Heart right ventricle (tissue), 16 donors: Measurements from ENCODE around the gene STX16. TPM values are rescaled to one million over a fixed set of nuclear protein-coding genes. Genes with fewer than 3 reads are reported as not detected.

Experiments
- ATAC-seq, 8 donors: fragments of 200-7000 bp; cut with Tn5 transposase; one replicate each; pipeline ENCODE4 v1.9.1; 2020; ENCODE audit warnings: mild to moderate bottlenecking in 8 of 8, moderate library complexity in 8 of 8, moderate number of reproducible peaks in 1 of 8
- DNase-seq, 2 donors: peaks; one replicate each; pipeline ENCODE4 v3.0.0-alpha.2; 2020
- H3K27ac ChIP-seq, 10 donors: fragments of 200-600 bp; sonication (generic) in 2 of 10; one replicate each; pipeline versions ENCODE4 v1.5.0 to v1.8.0; 2020 to 2022; ENCODE audit warnings: mild to moderate bottlenecking in 3 of 10
- H3K27me3 ChIP-seq, 7 donors: fragments of 200-600 bp; one replicate each; pipeline ENCODE4 v1.8.0; 2021 to 2022; ENCODE audit warnings: mild to moderate bottlenecking in 2 of 7
- H3K36me3 ChIP-seq, 9 donors: fragments of 200-600 bp; sonication (generic) in 1 of 9; one replicate each; pipeline versions ENCODE4 v1.5.0 to v1.8.0; 2020 to 2022; ENCODE audit warnings: mild to moderate bottlenecking in 2 of 9
- H3K4me1 ChIP-seq, 9 donors: fragments of 200-600 bp; sonication (generic) in 1 of 9; one replicate each; pipeline versions ENCODE4 v1.5.0 to v1.8.0; 2020 to 2022; ENCODE audit warnings: mild to moderate bottlenecking in 4 of 9
- H3K4me3 ChIP-seq, 10 donors: fragments of 200-600 bp; sonication (generic) in 2 of 10; one replicate each; pipeline versions ENCODE4 v1.5.0 to v1.8.0; 2020 to 2022; ENCODE audit warnings: mild to moderate bottlenecking in 7 of 10, moderate library complexity in 2 of 10
- H3K9me3 ChIP-seq, 11 donors: fragments of 200-600 bp in 10 of 11; sonication (generic) in 2 of 11; one replicate each; pipeline versions ENCODE4 v1.5.0 to v1.8.0; 2013 to 2022; ENCODE audit warnings: mild to moderate bottlenecking in 2 of 11, control low read depth in 1 of 11, moderate library complexity in 1 of 11
- CTCF ChIP-seq, 9 donors: fragments of 200-600 bp; sonication (generic) in 2 of 9; IDR thresholded peaks; one replicate each; pipeline versions ENCODE4 v1.5.0 to v1.8.0; 2021 to 2022; ENCODE audit warnings: antibody characterized with exemption in 9 of 9, mild to moderate bottlenecking in 5 of 9, moderate library complexity in 1 of 9
- WGBS, 2 donors: extraction: QIAGEN DNeasy Blood & Tissue Kit; methylation state at CpG; one replicate each; pipeline ENCODE4 v1.1.7; 2013; ENCODE audit warnings: inconsistent platforms in 1 of 2; 5-methylcytosine and 5-hydroxymethylcytosine counted together
- intact Hi-C, 10 donors: fragments of 100-400 bp; cut with DNase I; formaldehyde crosslinking; loops; one replicate each; pipeline versions ENCODE4 v1.11.1 to v1.14.2; 2022
- polyA plus RNA-seq, 2 donors: library from polyadenylated mRNA; stranded (reverse); fragments of 200-250 nt; gene quantifications; one replicate each; pipeline ENCODE4 v1.2.3, GENCODE V29; 2013
- total RNA-seq, 10 donors: library from RNA; stranded (reverse); fragmentation: NEBNext Ultra II Directional in 3 of 10; extraction: Animal tissue kit (Norgen Biotek cat#: 25700) in 3 of 10; gene quantifications; one replicate each; pipeline versions ENCODE4 v1.2.1 to v1.2.4, GENCODE V29; 2021 to 2023
- donor health status: Arrhythmogenic right ventricular cardiomyopathy.
- donor health status: ischemic (EF 13 %, LVEDD 7.1; RV severe dilation, severe dysfunction).
- donor health status: healthy with polysubstance abuse.
- donor health status: DM: no; HTN: yes; CAD: no.
- donor health status: DM: no; HTN: no; CAD: no.
- donor health status: ischemic (EF 25% LVEDD 6.9; RV normal size, moderate dysfunction).
- donor health status: ischemic (EF 25% LVEDD 5.7; RV mildly dilated, moderate dysfunction).
- donor health status: healthy.
- donor health status: DM: yes; HTN: yes; CAD: no.
- donor health status: Ischemic cardiomyopathy.
- donor health status: ischemic (EF 35%, LVEDD 5.7; RV mildly dilated, moderate dysfunction).
- donor health status: nonischemic (EF 11% LVEDD 7.7; RV severe dilation, severe dysfunction).
- donor health status: DM: yes; HTN: yes; CAD: no.
- donor health status: PGD.
- donor health status: ischemic (EF 29% LVEDD 5.4; RV normal size, mild dysfunction).
- donor health status: nonischemic (EF 23%, LVEDD 6.1; RV moderate dilation, normal function).

The STX16 gene
- total and polyA plus RNA-seq, 12 donors = 17.1 to 57.6 (median 27.0) TPM

DNA sequence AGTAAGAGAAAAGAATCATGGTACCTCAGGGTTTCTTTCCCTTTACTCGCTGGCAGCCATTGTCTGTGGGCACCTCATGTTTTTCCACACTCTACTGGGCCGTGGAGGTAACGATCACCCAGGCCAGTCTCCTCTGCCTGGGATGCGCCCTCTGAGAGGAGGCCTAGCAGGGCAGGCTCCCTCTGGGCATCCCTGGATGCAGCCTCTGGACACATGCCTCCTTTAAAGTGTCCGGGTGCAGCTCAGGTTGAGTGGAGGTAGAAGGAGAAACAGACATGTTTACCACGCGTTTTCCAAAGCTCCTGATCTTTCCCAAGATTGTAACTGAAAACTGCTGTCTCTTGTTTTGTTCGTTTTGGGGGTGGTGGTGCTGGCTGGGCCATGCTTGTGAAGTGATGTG lies 27.7 kb downstream of the STX16 start:
- WGBS, 2 donors = 92 to 94% methylated on average over 8 of the region's 8 CpGs
- H3K9me3 ChIP-seq = no peaks in the 10 kb centered on the region
- no peak for TF ChIP-seq CTCF (IDR thresholded peaks at IDR 0.05)
- no peaks in the 10 kb centered on the region for H3K4me1 ChIP-seq
- H3K27me3 ChIP-seq = no peaks in the 10 kb centered on the region
- intact Hi-C loops = no loop called here
- no peak for ATAC-seq
- H3K4me3 ChIP-seq = no peak overlapping the region
- no peak for DNase-seq
- H3K36me3 ChIP-seq = peaks cover 0 to 81% (median 27%) of the 10 kb centered on the region in 9 donors
- H3K27ac ChIP-seq = no peak overlapping the region

DNA sequence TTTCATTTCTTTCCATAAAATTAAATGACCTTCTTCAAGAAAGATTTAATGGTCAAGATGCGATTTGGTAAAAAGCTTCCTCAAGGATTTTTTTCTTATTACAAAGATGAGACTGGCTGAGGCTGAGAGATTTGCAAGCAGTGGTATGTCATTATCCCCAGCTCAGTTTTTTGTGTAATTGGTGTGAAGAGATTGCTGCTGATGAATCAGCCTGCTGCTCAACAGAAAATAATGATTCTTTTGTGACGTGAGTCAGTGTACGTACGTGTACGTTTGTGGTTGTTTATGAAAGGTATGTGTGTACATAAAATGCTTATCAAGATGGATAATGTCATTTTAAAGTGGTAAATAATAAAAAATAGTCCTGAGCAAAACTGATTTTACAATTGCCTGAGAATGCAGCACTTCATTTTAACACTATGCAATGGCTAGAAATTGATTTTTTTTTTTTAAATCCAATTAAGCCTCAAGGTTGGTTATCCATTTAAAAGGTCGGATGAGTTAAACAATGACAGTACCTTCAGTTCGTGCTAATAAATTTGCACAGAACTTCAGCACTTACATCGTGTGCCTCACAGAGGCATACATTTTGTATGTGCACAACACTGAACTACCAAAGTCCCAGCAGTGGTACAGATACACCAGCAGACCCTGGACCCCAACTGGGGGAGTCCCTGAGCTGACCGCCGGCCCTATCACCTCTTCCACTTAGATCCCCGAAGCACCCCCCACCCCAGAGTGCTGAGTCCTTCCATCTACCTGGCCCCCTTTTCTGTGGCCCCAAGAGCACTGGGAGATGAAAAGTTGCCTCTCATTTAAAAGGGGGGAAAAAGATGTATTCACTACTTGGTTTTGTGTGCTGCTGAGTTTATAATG lies 31.8 kb downstream of the STX16 start:
- no peaks in the 10 kb centered on the region for H3K4me1 ChIP-seq
- no peak overlapping the region for H3K4me3 ChIP-seq
- ATAC-seq (no peak), DNase-seq (no peak)
- intact Hi-C loops = no loop called here
- no peak for TF ChIP-seq CTCF (IDR thresholded peaks at IDR 0.05)
- H3K27me3 ChIP-seq = no peaks in the 10 kb centered on the region
- H3K36me3 ChIP-seq = peaks cover 0 to 41% (median 0%) of the 10 kb centered on the region in 9 donors
- no peak overlapping the region for H3K27ac ChIP-seq
- no peaks in the 10 kb centered on the region for H3K9me3 ChIP-seq
- WGBS, 2 donors = 91% methylated on average over 11 of the region's 11 CpGs

- peaks cover 0 to 30% (median 0%) of the 10 kb centered on the region in 9 donors for H3K36me3 ChIP-seq
- TF ChIP-seq CTCF (IDR thresholded peaks at IDR 0.05) = no peak
- intact Hi-C loops = no loop called here
- H3K9me3 ChIP-seq = no peaks in the 10 kb centered on the region
- no peak for ATAC-seq
- H3K27me3 ChIP-seq = no peaks in the 10 kb centered on the region
- H3K27ac ChIP-seq = no peak overlapping the region
- peaks cover 0 to 7% (median 4%) of the 10 kb centered on the region in 9 donors for H3K4me1 ChIP-seq
- 96 to 99% methylated on average over 2 of the region's 2 CpGs for WGBS, 2 donors
- DNase-seq = no peak
- H3K4me3 ChIP-seq = no peak overlapping the region
Observed at GRCh38 chr20:58684291-58684690, 33.2 kb downstream of the STX16 start.

DNA sequence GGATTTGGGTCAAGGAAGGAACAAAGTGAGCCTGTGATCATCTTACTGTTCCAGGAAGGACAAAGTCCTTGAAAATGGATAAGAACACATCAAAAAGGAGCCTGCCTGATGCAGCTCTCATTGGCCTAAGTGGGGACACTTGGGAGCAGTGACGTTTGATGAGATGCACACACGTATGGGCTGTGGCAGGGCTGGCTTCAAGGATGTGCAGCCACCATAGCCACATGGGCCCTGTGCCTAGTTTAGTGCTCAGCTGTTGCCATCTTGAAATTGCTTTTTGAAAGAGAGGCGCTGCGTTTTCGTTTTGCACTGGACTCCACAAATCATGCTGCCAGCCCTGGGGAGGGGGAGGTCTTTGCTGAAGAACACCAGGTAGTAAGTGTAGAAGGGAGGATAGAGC lies 34.9 kb downstream of the STX16 start:
- Histone ChIP-seq H3K9me3 (no peaks in the 10 kb centered on the region), H3K36me3 (peaks cover 0 to 13% (median 0%) of the 10 kb centered on the region in 9 donors), H3K4me3 (no peak overlapping the region), H3K4me1 (peaks cover 0 to 17% (median 5%) of the 10 kb centered on the region in 9 donors), H3K27ac (no peak overlapping the region), H3K27me3 (no peaks in the 10 kb centered on the region)
- DNase-seq (no peak), ATAC-seq (no peak)
- WGBS, 2 donors = 87 to 88% methylated on average over 5 of the region's 5 CpGs
- intact Hi-C loops = no loop called here
- no peak for TF ChIP-seq CTCF (IDR thresholded peaks at IDR 0.05)
